Bronchial epithelial cell (primary cell): ENCODE measurements around the gene DNM3. TPM values are rescaled to one million over a fixed set of nuclear protein-coding genes. Genes with fewer than 3 reads are reported as not detected.

Experiments used
- DNase-seq: peaks from one replicate; pipeline ENCODE4 v3.0.0-alpha.2; 2010; ENCODE audit warnings: low read depth
- FAIRE-seq: peaks from 2 replicates; lab custom pipeline; 2011; peaks lifted over from hg19 to GRCh38; lab: Jason Lieb, UNC
- H3K27me3 ChIP-seq: 2 replicates; pipeline ENCODE4 v1.5.1; 2011; ENCODE audit warnings: low read length; ENCODE audit not compliant: control insufficient read depth, insufficient read depth
- H3K36me3 ChIP-seq: 2 replicates; pipeline ENCODE4 v1.5.1; 2011; ENCODE audit warnings: low read length; ENCODE audit not compliant: control insufficient read depth, insufficient read depth
- H3K4me3 ChIP-seq: 2 replicates; pipeline ENCODE4 v1.5.1; 2011; ENCODE audit warnings: mild to moderate bottlenecking, low read depth, low read length, control low read depth
- total RNA-seq: library from RNA; depleted of rRNA; stranded (reverse); fragments of >200 nt; gene quantifications from 2 replicates; pipeline ENCODE4 v1.2.1, GENCODE V29; 2014
- TF ChIP-seq, protein P1 (sequence below): IDR thresholded peaks from 2 replicates; pipeline ENCODE4 v1.5.1; 2011; ENCODE audit warnings: mild to moderate bottlenecking, moderate library complexity, low read length, control low read depth, inconsistent platforms; ENCODE audit not compliant: insufficient read depth, severe bottlenecking

Gene DNM3
- total RNA-seq, 1 donor from 2014 or later = 1.3 TPM

DNA sequence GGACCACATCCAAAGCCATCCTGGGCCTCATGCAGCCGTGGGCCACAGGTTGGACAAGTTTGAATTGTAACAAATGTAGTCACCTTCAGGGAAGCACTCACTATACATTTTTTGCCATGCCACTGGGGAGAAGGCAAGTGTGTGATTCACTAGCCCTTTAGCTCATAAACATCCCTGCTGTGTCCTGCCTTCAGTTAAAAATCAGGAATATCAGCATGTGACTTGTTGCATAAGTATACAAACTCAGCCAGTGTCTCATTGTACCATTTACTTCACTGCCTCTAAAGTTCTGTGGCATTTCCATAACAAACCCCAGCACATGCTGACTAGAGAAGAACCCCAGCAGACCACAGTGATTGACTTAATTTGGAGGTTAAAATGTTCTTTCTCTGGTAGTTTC is 437.2 kb downstream of the DNM3 start:
- no peak for FAIRE-seq
- DNase-seq = peak; percentile 75
- H3K4me3 ChIP-seq = no peak overlapping the region
- H3K36me3 ChIP-seq = no peaks in the 10 kb centered on the region
- H3K27me3 ChIP-seq = no peaks in the 10 kb centered on the region
- TF ChIP-seq, protein P1, sequence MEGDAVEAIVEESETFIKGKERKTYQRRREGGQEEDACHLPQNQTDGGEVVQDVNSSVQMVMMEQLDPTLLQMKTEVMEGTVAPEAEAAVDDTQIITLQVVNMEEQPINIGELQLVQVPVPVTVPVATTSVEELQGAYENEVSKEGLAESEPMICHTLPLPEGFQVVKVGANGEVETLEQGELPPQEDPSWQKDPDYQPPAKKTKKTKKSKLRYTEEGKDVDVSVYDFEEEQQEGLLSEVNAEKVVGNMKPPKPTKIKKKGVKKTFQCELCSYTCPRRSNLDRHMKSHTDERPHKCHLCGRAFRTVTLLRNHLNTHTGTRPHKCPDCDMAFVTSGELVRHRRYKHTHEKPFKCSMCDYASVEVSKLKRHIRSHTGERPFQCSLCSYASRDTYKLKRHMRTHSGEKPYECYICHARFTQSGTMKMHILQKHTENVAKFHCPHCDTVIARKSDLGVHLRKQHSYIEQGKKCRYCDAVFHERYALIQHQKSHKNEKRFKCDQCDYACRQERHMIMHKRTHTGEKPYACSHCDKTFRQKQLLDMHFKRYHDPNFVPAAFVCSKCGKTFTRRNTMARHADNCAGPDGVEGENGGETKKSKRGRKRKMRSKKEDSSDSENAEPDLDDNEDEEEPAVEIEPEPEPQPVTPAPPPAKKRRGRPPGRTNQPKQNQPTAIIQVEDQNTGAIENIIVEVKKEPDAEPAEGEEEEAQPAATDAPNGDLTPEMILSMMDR = no peak

DNA sequence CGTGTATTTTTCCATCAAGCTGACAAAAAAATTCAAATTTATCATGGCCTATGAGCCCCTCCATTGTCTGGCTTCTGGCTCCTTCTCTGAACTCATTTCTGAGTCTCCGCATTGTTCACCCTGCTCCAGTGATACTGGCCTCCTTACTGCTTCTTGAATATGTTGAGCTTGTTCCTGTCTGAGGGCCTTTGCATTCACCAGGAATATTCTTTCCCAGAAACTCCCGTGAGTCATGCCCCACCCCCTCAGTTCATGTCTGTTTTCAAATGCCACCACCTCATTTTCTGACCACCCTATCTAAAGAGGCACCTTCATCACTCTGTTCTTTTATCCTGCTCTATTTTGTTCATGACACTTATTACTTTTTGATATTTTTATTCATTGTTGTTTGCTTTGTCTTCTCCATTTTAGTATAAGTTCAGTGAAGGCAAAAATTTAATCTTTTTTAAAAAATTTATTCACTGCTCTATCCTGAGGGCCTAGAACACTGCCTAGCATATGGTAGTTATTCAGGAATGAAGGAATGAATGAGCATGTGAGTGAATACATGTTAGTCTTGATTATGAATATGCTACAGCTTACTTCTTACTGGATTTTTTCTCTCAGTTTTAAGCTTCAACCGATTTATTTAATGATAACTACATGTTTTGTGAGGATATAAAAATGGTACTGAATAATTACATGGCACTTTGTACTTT is 438.8 kb downstream of the DNM3 start:
- FAIRE-seq = no peak
- DNase-seq = peak; percentile 47
- Histone ChIP-seq H3K4me3 (no peak overlapping the region), H3K27me3 (no peaks in the 10 kb centered on the region), H3K36me3 (no peaks in the 10 kb centered on the region)
- TF ChIP-seq, protein P1 = no peak

DNA sequence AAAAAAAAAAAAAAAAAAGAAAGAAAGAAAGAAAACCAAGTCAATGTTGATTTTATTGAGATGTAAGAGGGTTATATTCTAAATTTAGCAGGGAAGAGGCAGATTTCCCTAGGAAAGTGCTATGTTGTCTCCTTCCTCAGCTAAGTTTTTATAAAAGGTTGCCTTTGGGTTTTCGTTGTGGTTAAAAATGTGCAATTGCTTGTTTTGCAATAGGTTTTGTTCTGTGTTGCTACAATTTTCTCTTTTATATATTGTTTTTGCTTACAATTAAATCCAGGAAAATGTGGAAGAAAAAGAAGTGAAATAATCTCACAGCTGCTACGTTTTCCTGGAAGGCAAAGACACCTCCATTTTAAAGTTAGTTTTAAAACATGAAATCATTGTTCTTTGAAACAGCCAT is 442.5 kb downstream of the DNM3 start:
- no peak overlapping the region for H3K4me3 ChIP-seq
- no peaks in the 10 kb centered on the region for H3K36me3 ChIP-seq
- TF ChIP-seq, protein P1 = no peak
- DNase-seq (no peak), FAIRE-seq (no peak)
- H3K27me3 ChIP-seq = no peaks in the 10 kb centered on the region

DNA sequence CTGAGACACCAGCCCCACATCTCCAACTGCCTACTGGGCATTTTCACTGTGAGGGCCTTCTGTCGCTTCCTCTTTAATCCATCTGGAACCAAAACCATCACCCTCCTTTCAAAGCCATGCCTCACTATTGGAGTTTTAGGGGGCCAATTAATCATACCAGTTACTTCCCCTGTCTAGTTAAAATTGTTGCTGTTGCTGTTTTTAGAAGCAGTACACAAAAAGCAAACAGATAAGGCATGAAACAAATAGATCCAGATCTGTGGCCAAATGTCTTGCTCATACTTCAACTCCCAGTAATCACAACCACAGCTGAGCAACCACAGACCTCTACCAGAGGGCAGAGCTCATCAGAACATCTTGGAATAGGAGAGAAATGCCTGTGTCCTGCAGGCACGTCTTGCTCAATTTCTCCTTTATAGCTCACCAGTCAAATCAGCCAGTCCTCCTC is 445.4 kb downstream of the DNM3 start:
- Histone ChIP-seq H3K4me3 (no peak overlapping the region), H3K27me3 (no peaks in the 10 kb centered on the region), H3K36me3 (no peaks in the 10 kb centered on the region)
- peak; percentile 61 for DNase-seq
- no peak for FAIRE-seq
- TF ChIP-seq, protein P1 = no peak

DNA sequence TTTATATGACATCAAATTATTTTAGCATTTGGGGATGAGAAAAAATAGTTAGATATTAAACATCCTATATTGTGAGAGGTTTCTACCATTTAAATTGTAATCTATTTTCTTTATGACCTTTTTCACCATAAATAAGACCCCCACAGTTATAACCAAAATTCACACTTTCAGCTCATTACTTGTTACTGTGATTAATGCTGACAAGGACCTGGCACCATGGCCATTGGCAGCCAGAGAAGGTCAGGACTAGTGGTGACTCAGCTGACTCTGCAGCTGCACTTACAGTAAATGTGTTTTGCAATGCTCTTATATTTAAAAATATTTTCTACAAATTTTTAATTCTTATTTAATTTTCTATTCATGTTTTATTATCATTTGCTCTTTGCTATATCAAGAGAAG is 445.9 kb downstream of the DNM3 start:
- peak; percentile 77 for DNase-seq
- Histone ChIP-seq H3K36me3 (no peaks in the 10 kb centered on the region), H3K4me3 (no peak overlapping the region), H3K27me3 (no peaks in the 10 kb centered on the region)
- TF ChIP-seq, protein P1 = no peak
- FAIRE-seq = no peak

DNA sequence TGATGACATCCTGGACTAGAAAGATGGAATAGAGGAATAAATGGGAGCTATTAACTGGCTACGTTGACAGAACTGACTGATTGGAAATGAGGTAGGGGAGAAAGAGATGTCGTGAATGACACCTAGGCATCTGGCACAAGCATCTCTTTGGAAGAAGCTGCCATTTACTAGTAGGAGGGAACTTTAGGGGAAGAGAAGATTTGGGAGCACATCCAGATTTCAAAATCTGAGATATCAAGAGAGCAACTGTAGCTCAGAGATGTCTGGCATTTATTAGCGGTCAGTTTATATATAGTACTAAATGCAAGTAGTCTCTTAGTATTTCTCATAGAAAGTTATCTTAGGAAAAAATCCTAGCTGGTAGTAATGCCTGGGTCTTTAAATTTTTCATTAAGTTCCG is 447.3 kb downstream of the DNM3 start:
- FAIRE-seq (no peak), DNase-seq (no peak)
- Histone ChIP-seq H3K27me3 (no peaks in the 10 kb centered on the region), H3K36me3 (no peaks in the 10 kb centered on the region), H3K4me3 (no peak overlapping the region)
- TF ChIP-seq, protein P1 = no peak
